H9 (cell line): Measurements from ENCODE around the gene JAML. TPM values are rescaled to one million over a fixed set of nuclear protein-coding genes. Genes with fewer than 3 reads are reported as not detected.

Experiments
- DNase-seq: peaks from one replicate; pipeline ENCODE4 v3.0.0-alpha.2; 2017
- H2AFZ ChIP-seq: one replicate; pipeline ENCODE4 v1.6.1; 2013; ENCODE audit warnings: mild to moderate bottlenecking, low read length, control low read depth, moderate library complexity
- H2AK5ac ChIP-seq: 2 replicates; pipeline ENCODE4 v1.6.1; 2013; ENCODE audit warnings: low read length, control low read depth, mixed read lengths; ENCODE audit not compliant: insufficient read length
- H2BK120ac ChIP-seq: one replicate; pipeline ENCODE4 v1.6.1; 2013; ENCODE audit warnings: low read depth, mild to moderate bottlenecking, low read length, control low read depth, inconsistent platforms; ENCODE audit not compliant: poor library complexity, severe bottlenecking
- H2BK12ac ChIP-seq: 2 replicates; pipeline ENCODE4 v1.6.1; 2013; ENCODE audit warnings: low read length, control low read depth, mixed read lengths, low read depth; ENCODE audit not compliant: insufficient read length
- H2BK15ac ChIP-seq: 2 replicates; pipeline ENCODE4 v1.6.1; 2013; ENCODE audit warnings: low read depth, low read length, control low read depth
- H2BK20ac ChIP-seq: one replicate; pipeline ENCODE4 v1.6.1; 2013; ENCODE audit warnings: low read depth, mild to moderate bottlenecking, low read length, control low read depth, inconsistent platforms; ENCODE audit not compliant: poor library complexity, severe bottlenecking
- H2BK5ac ChIP-seq: 2 replicates; pipeline ENCODE4 v1.6.1; 2013; ENCODE audit warnings: low read length, control low read depth, mixed read lengths; ENCODE audit not compliant: insufficient read length
- H3K14ac ChIP-seq: 2 replicates; pipeline ENCODE4 v1.6.1; 2013; ENCODE audit warnings: low read length, control low read depth; ENCODE audit not compliant: insufficient read depth
- H3K18ac ChIP-seq: 2 replicates; pipeline ENCODE4 v1.6.1; 2013; ENCODE audit warnings: low read depth, mild to moderate bottlenecking, mixed read lengths, low read length, control low read depth; ENCODE audit not compliant: insufficient read length
- H3K23ac ChIP-seq: 2 replicates; pipeline ENCODE4 v1.6.1; 2013; ENCODE audit warnings: low read length, control low read depth, mixed read lengths, low read depth; ENCODE audit not compliant: insufficient read length
- H3K23me2 ChIP-seq: 2 replicates; pipeline ENCODE4 v1.6.1; 2013; ENCODE audit warnings: low read depth, mild to moderate bottlenecking, mixed read lengths, low read length, control low read depth; ENCODE audit not compliant: insufficient read length, poor library complexity, severe bottlenecking
- H3K27ac ChIP-seq: 2 replicates; pipeline ENCODE4 v1.5.1; 2013; ENCODE audit warnings: low read length, control low read depth, mixed read lengths, low read depth; ENCODE audit not compliant: insufficient read length
- H3K27me3 ChIP-seq: 2 replicates; pipeline ENCODE4 v1.6.1; 2013; ENCODE audit warnings: low read length, control low read depth, inconsistent platforms; ENCODE audit not compliant: insufficient read depth
- H3K4ac ChIP-seq: 2 replicates; pipeline ENCODE4 v1.6.1; 2013; ENCODE audit warnings: low read depth, mild to moderate bottlenecking, control low read depth, inconsistent platforms, low read length, moderate library complexity
- H3K4me1 ChIP-seq: 2 replicates; pipeline ENCODE4 v1.6.1; 2013; ENCODE audit warnings: low read length, control low read depth, inconsistent platforms; ENCODE audit not compliant: insufficient read depth
- H3K4me2 ChIP-seq: 2 replicates; pipeline ENCODE4 v1.6.1; 2013; ENCODE audit warnings: low read length, control low read depth, mixed read lengths; ENCODE audit not compliant: insufficient read length, insufficient read depth
- H3K56ac ChIP-seq: 2 replicates; pipeline ENCODE4 v1.6.1; 2013; ENCODE audit warnings: low read depth, mild to moderate bottlenecking, mixed read lengths, low read length, control low read depth; ENCODE audit not compliant: insufficient read length
- H3K79me1 ChIP-seq: 2 replicates; pipeline ENCODE4 v1.6.1; 2013; ENCODE audit warnings: low read depth, mild to moderate bottlenecking, moderate library complexity, low read length, control low read depth, inconsistent platforms; ENCODE audit not compliant: insufficient read depth, poor library complexity, severe bottlenecking
- H3K79me2 ChIP-seq: 2 replicates; pipeline ENCODE4 v1.6.1; 2013; ENCODE audit warnings: low read length, control low read depth, inconsistent platforms; ENCODE audit not compliant: insufficient read depth
- H3K9ac ChIP-seq: 2 replicates; pipeline ENCODE4 v1.6.1; 2013; ENCODE audit warnings: low read length, control low read depth, mixed read lengths; ENCODE audit not compliant: insufficient read length; ENCODE audit errors: extremely low read depth
- H3K9me3 ChIP-seq: one replicate; pipeline ENCODE4 v1.6.1; 2013; ENCODE audit warnings: low read depth, low read length, inconsistent platforms; ENCODE audit not compliant: control insufficient read depth
- H3T11ph ChIP-seq: one replicate; pipeline ENCODE4 v1.6.1; 2013; ENCODE audit warnings: mild to moderate bottlenecking, low read length, control low read depth, inconsistent platforms
- H4K20me1 ChIP-seq: one replicate; pipeline ENCODE4 v1.6.1; 2013; ENCODE audit not compliant: control insufficient read depth, insufficient read length, insufficient read depth
- H4K5ac ChIP-seq: 2 replicates; pipeline ENCODE4 v1.6.1; 2013; ENCODE audit warnings: low read depth, mild to moderate bottlenecking, mixed read lengths, low read length, control low read depth; ENCODE audit not compliant: insufficient read length
- H4K8ac ChIP-seq: replicated peaks from 2 replicates; pipeline ENCODE4 v1.6.1; 2013; ENCODE audit warnings: low read length, control low read depth, mixed read lengths, low read depth; ENCODE audit not compliant: insufficient read length
- H4K91ac ChIP-seq: 2 replicates; pipeline ENCODE4 v1.6.1; 2013; ENCODE audit warnings: low read depth, mild to moderate bottlenecking, moderate library complexity, mixed read lengths, low read length, control low read depth; ENCODE audit not compliant: insufficient read length
- H3K27ac Mint-ChIP-seq, 3 experiments: 2 replicates in 2 of 3; 3 replicates in 1 of 3; pipeline ENCODE4 v1.8.0; 2020 to 2021; ENCODE audit warnings: mixed read lengths in 3 of 3, mild to moderate bottlenecking in 1 of 3, moderate library complexity in 1 of 3
- H3K27me3 Mint-ChIP-seq: 2 replicates; pipeline ENCODE4 v1.8.0; 2021; ENCODE audit warnings: low read depth, mild to moderate bottlenecking, moderate library complexity, mixed read lengths
- H3K36me3 Mint-ChIP-seq, 3 experiments: 2 replicates in 2 of 3; 3 replicates in 1 of 3; pipeline ENCODE4 v1.8.0; 2020 to 2021; ENCODE audit warnings: low read depth in 3 of 3, mixed read lengths in 3 of 3; ENCODE audit not compliant: insufficient read depth in 1 of 3
- H3K4me1 Mint-ChIP-seq, 2 experiments: 2 replicates each; pipeline ENCODE4 v1.8.0; 2020; ENCODE audit warnings: mixed read lengths in 2 of 2
- H3K4me3 Mint-ChIP-seq, 2 experiments: 2 replicates in 1 of 2; 3 replicates in 1 of 2; pipeline ENCODE4 v1.8.0; 2020 to 2021; ENCODE audit warnings: mild to moderate bottlenecking in 2 of 2, mixed read lengths in 2 of 2, moderate library complexity in 1 of 2
- H3K9me3 Mint-ChIP-seq, 2 experiments: 2 replicates in 1 of 2; 3 replicates in 1 of 2; pipeline ENCODE4 v1.8.0; 2020; ENCODE audit warnings: mild to moderate bottlenecking in 2 of 2, mixed read lengths in 2 of 2, moderate library complexity in 1 of 2
- CTCF ChIP-seq: fragments of 200-600 bp; sonication (generic); conservative IDR thresholded peaks from 3 replicates; pipeline ENCODE4 v1.8.0; 2021; ENCODE audit warnings: antibody characterized with exemption, mild to moderate bottlenecking
- WGBS: extraction: QIAGEN DNeasy Blood & Tissue Kit; methylation state at CpG from one replicate; pipeline ENCODE4 v1.1.7; 2013; ENCODE audit warnings: missing lambda C conversion rate, low lambda C conversion rate, mixed read lengths; ENCODE audit not compliant: insufficient read length; ENCODE audit errors: extremely low coverage; 5-methylcytosine and 5-hydroxymethylcytosine counted together
- total RNA-seq: library from RNA; stranded (reverse); gene quantifications from 2 replicates; pipeline ENCODE4 v1.2.1, GENCODE V29; 2021

JAML gene
- total RNA-seq, 1 experiment from 2014 or later: 0.48 TPM

GRCh38 chr11:118263695-118264568 is 39.1 kb upstream of the JAML start, which contains the start of gene MPZL2:
MPZL2 (minus strand) TSS chr11:118264297; CDS start chr11:118264153, 144 bp downstream.
- Histone ChIP-seq H3K14ac (peak within 1 kb of the TSS; percentile 66), H4K5ac (no peak within 1 kb of the TSS), H3K27me3 (peaks cover 8% of the 10 kb centered on the region; the same call in 1 of the 2 replicates), H4K20me1 (no peaks in the 10 kb centered on the region), H2BK15ac (no peak within 1 kb of the TSS), H4K91ac (no peak within 1 kb of the TSS), H2BK120ac (no peak within 1 kb of the TSS), H3K79me2 (no peaks in the 10 kb centered on the region), H2AK5ac (no peak within 1 kb of the TSS), H2BK20ac (no peak within 1 kb of the TSS), H2AFZ (peak within 1 kb of the TSS; percentile 0), H3K4ac (no peak within 1 kb of the TSS), H3K23me2 (peaks cover 4% of the 10 kb centered on the region), H3K9me3 (no peaks in the 10 kb centered on the region), H3K56ac (no peak within 1 kb of the TSS), H3K27ac (no peak within 1 kb of the TSS), H3K18ac (peak within 1 kb of the TSS; percentile 38), H3K79me1 (no peaks in the 10 kb centered on the region), H4K8ac (no peak within 1 kb of the TSS), H3K9ac (peak within 1 kb of the TSS; percentile 33), H3K4me2 (peak within 1 kb of the TSS; percentile 55), H2BK12ac (no peak within 1 kb of the TSS), H2BK5ac (no peak within 1 kb of the TSS), H3K23ac (no peak within 1 kb of the TSS), H3T11ph (no peak within 1 kb of the TSS), H3K4me1 (no peaks in the 10 kb centered on the region; the same call in none of the 2 replicates)
- WGBS: no CpG with 5 or more reads among the region's 19 CpGs
- Mint-ChIP-seq H3K36me3 (no peaks in the 10 kb centered on the region), H3K4me3 (peak within 1 kb of the TSS; percentile 62 to 69), H3K27me3 (peaks cover 88% of the 10 kb centered on the region), H3K27ac (peak within 1 kb of the TSS in 2 of 3 experiments; percentile 17 to 62; a peak in 4 of 7 replicates), H3K4me1 (peaks cover 25 to 37% of the 10 kb centered on the region in 2 experiments), H3K9me3 (no peaks in the 10 kb centered on the region; a peak in 1 of 5 replicates)
- 0 out of 3 replicates have a peak, but pooled peaks have one; percentile 9 for TF ChIP-seq CTCF
- peak; percentile 74 for DNase-seq
